NCI-H2196 (cell line): Measurements from ENCODE around the gene SLC13A4.
"Not testable (repeated sequence)": the region's sequence is repeated elsewhere in the genome, so short reads cannot be mapped to it uniquely, and the experiment has no call there.

ENCODE experiments used
- DNase-seq: peaks from one replicate; lab custom pipeline; 2025; ENCODE audit not compliant: unreplicated experiment; lab: John Stamatoyannopoulos, UW

The SLC13A4 gene, protein sequence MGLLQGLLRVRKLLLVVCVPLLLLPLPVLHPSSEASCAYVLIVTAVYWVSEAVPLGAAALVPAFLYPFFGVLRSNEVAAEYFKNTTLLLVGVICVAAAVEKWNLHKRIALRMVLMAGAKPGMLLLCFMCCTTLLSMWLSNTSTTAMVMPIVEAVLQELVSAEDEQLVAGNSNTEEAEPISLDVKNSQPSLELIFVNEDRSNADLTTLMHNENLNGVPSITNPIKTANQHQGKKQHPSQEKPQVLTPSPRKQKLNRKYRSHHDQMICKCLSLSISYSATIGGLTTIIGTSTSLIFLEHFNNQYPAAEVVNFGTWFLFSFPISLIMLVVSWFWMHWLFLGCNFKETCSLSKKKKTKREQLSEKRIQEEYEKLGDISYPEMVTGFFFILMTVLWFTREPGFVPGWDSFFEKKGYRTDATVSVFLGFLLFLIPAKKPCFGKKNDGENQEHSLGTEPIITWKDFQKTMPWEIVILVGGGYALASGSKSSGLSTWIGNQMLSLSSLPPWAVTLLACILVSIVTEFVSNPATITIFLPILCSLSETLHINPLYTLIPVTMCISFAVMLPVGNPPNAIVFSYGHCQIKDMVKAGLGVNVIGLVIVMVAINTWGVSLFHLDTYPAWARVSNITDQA

DNA sequence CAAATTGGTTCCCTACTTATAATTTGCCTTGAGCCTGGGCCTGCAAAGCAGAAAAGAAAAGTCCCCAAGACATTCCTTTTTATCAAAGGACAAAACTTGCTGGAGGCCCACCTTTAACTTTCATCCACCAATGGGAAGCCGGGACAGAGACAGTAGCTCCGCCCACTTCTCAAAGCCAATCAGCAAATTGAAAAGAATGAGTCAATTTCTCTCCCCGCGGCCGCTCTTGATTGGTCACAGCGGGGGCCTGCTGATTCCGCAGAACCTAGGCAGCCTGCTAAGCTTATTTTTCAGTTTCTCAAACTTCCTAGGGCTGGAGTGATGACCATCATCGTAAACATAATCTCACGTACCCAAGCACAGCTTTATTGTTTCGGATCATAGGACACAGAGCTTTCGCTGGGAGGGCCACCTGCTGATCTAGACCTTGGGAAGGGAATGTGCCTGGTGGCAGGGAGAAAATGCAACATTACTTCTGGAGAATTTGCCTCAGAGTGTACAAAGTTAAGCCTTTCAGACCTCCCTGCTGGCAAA is at the start of gene SLC13A4:
SLC13A4 (minus strand) TSS at position 51 of the 534 bp plus-strand sequence. CDS start 690 bp downstream, outside the sequence.
- no peak for DNase-seq

DNA sequence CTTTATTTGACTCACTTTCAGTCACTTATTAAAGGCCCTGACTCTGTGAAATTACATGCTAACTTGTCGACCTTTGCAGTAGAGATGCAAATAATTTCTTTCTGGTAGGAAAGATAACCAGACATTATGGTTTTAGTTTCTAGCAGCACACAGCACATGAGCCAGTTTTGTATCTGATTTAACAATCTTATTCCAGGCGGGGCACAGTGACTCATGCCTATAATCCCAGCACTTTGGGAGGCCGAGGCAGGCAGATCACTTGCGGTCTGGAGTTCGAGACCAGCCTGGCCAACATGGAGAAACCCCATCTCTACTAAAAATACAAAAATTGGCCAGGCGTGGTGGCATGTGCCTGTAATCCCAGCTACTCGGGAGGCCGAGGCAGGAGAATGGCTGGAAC is 47.9 kb upstream of the SLC13A4 start:
- DNase-seq = not testable (repeated sequence)

DNA sequence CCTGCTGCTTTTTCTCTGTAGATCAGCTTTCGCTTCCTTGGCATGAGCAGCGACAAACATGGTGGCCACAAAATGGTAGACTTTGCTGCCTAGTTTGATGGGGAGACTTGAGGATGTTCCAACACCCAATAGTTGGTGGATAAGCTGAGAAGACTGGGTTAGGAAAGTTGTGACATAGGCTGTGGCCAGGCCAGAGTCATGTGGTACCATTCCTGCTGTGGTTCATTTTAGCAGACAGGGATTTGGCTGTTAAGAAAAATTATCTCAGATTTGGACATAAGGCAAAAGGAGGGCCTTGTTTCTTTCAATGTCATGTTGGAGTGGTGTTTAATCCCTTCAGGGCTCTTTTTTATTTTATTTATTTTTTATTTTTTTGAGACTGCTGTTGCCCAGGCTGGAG is 47.2 kb upstream of the SLC13A4 start:
- no peak for DNase-seq

- DNase-seq = peak; percentile 85
Observed at GRCh38 chr7:135774284-135774683, 46.3 kb upstream of the SLC13A4 start.

GRCh38 chr7:135773464-135773863 is 45.5 kb upstream of the SLC13A4 start:
- peak; percentile 59 for DNase-seq

- no peak for DNase-seq
Observed at GRCh38 chr7:135772639-135773222, 44.7 kb upstream of the SLC13A4 start.

DNA sequence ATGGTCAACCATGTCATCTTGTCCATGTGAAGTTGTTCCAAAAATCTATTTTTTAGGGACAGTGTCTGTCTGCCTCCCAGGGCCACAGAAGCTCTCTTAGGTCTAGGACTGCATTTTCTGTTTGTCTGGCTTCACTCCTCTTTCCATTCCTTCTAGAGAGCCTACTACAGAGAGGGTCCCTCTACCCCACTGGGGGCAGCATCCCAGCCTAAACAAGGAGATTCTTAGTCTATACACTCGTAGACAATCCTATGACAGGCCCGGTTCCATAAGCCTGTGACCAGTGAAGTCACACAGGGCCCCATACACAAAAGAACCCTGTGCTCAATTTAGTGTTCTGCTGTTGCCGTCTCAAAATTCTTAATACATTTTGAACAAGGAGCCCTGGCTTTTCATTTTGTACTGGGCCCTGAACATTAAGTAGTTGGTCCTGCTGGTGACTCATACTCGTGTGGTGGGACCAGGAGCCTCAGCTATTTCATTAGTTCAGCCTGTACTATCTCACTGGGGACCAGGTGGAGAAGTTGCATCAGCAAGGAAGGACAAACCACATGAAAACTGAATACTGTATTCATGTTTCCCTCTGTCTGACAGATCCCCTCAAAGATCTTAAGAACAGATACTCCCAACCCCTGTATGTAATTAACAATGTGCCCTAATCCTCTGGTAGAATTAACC is 44.1 kb upstream of the SLC13A4 start:
- no peak for DNase-seq

DNA sequence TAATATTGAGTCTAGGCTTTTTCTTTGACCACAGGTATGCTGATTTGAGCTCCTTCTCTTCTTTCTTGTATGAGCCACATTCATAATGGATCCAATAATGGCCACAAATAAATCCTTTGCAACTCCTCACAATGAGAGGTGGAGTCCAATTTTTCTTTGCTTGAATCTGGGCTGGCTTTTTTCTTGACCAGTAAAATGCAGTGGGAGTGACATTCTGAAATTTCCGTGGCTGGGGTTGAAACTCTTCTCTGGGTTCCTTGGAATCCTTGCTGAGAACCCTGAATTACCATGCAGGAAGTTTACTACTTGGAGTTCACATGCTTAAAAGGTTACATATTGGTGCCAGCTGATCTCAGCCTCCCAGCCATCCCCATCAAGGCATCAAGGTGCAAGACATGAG is 43.1 kb upstream of the SLC13A4 start:
- DNase-seq = no peak

DNA sequence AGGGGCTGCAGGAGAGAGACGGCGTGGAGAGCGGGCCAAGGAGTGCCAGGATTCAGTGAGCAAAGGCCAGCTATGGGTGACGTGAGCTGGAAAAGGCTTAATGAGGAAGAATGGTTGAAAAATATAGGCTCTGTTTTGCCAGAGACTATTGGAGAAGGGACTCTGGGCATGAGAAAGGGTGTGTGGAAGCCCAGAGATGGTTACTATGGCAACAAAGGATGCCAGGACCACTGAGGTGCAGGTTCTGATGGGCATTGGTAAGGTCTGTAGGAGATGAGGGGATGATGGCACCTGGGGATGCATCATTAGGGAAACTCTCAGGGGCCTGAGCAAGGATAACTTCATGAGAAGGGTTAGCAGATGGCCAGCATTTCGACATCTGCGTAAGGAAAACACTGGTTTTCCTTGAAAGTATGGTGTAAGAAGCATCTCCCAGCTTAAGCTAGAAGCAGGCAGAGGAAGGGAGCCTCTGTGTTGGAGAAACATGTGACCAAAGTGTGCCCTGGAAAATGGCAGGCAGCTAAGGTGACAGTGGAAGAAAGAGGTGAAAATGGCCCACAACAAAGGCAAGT is 42.2 kb upstream of the SLC13A4 start:
- DNase-seq = no peak

- DNase-seq = no peak
Observed at GRCh38 chr7:135769005-135769802, 41.2 kb upstream of the SLC13A4 start.

GRCh38 chr7:135768467-135768866 is 40.5 kb upstream of the SLC13A4 start:
- DNase-seq = no peak

DNA sequence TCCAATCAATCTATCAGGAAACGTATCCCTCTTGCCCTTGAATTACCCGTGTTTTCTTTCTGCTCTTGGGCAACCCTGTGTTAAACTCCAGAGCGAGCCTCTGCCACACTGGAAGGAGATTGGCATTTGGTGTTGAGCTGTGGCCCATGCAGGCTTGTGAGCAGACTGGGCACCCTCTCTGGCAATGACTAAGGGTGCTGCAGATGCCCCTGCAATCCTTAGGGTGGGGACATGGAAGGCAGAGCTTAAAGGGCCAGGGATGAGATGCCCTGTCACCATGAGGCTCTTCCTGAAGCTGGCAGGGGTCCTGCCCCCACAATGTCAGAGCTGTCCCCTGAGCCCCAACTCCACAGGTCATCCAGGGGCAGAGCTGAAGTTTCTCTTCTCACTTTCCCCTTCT is 40.1 kb upstream of the SLC13A4 start:
- no peak for DNase-seq

GRCh38 chr7:135763261-135763660 is 35.3 kb upstream of the SLC13A4 start:
- DNase-seq = no peak

DNA sequence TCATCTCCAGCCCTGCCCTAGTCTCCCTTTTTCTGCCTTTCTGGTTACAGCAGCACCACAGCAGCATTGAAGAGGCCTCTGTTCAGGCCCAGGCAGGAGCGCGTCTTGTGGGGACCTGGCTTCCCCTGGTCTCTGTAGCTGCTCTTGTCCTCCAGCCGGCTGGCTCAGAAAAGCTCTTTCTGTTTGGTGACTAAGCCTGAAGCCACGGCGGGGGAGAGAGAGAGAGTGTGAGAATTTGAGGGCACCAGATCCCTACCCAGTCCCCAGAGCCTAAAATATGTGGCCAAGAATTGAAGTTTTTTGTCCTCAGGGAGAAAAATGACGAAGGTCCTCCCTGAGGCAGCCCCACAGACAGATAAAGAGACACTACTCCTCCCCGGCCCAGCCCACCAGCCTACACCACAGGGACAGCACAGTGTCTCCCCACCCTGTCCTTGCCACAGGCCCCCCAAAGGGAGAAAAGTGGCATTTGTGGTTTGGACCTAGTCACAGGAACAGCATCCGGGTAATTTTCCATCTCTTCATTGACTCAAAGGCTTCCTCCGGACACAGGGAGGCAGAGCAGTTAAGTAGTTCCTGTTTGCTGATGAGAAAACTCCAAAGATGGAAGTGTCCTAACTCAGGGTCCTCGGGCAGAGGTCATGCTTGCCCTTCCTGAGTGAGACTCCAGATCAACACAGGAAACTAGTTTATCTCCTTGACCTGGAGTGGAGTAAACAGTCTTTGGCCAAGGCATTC is 33.9 kb upstream of the SLC13A4 start:
- DNase-seq = no peak

- no peak for DNase-seq
Observed at GRCh38 chr7:135759532-135759931, 31.5 kb upstream of the SLC13A4 start.

GRCh38 chr7:135758531-135758932 is 30.5 kb upstream of the SLC13A4 start:
- DNase-seq = no peak

GRCh38 chr7:135757719-135758411 is 29.9 kb upstream of the SLC13A4 start:
- no peak for DNase-seq

DNA sequence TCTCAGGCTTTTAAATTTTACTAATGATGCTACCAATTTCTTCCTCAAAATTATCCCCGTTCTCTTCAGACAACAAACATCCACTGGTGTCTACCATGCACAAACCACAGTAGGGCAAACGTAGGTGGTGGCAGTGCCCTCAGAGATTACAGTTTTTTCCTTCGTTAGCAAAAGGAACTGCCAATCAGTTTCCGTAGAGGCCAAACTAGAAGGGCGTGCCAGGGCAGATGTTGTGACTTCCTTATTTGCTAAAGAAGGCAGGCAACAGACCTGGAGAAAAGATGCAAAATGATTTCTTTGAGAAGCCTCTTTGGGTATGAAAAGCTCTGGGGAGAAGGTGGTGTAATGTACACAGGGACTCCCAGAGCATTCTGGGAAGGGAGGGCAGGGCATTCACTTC is 28.2 kb upstream of the SLC13A4 start:
- DNase-seq = no peak

- DNase-seq = peak; percentile 74
Observed at GRCh38 chr7:135755351-135755753, 27.4 kb upstream of the SLC13A4 start.
